GM23248 (cell line): ENCODE results near the gene EFEMP1. TPM values are rescaled to one million over a fixed set of nuclear protein-coding genes. Genes with fewer than 3 reads are reported as not detected.
A peak's percentile ranks its signal among the peaks of the same experiment; 100 is the strongest.

Experiments
- DNase-seq: peaks from one replicate; pipeline ENCODE4 v3.0.0-alpha.2; 2015
- H2AFZ ChIP-seq: fragments of 200-600 bp; sonication (generic); 2 replicates; pipeline ENCODE4 v1.6.1; 2016; ENCODE audit warnings: antibody characterized with exemption
- H3F3A ChIP-seq: fragments of 200-600 bp; sonication (generic); 2 replicates; pipeline ENCODE4 v1.6.1; 2016; ENCODE audit warnings: mild to moderate bottlenecking, antibody characterized with exemption, mixed run types; ENCODE audit not compliant: insufficient read depth
- H3K27ac ChIP-seq: fragments of 200-600 bp; sonication (generic); 2 replicates; pipeline ENCODE4 v1.5.1; 2016; ENCODE audit warnings: mild to moderate bottlenecking
- H3K27me3 ChIP-seq: fragments of 200-600 bp; sonication (generic); replicated peaks from 2 replicates; pipeline ENCODE4 v1.6.1; 2016; ENCODE audit warnings: mild to moderate bottlenecking; ENCODE audit not compliant: insufficient read depth
- H3K36me3 ChIP-seq: fragments of 200-600 bp; sonication (generic); 2 replicates; pipeline ENCODE4 v1.6.1; 2016; ENCODE audit warnings: low read depth, mild to moderate bottlenecking
- H3K4me1 ChIP-seq: fragments of 200-600 bp; sonication (generic); 2 replicates; pipeline ENCODE4 v1.6.1; 2016; ENCODE audit warnings: mild to moderate bottlenecking; ENCODE audit not compliant: insufficient read depth
- H3K4me2 ChIP-seq: fragments of 200-600 bp; sonication (generic); one replicate; pipeline ENCODE4 v1.6.1; 2016; ENCODE audit warnings: mild to moderate bottlenecking; ENCODE audit not compliant: unreplicated experiment
- H3K4me3 ChIP-seq: fragments of 200-600 bp; sonication (generic); 2 replicates; pipeline ENCODE4 v1.5.1; 2016; ENCODE audit warnings: mild to moderate bottlenecking
- H3K79me2 ChIP-seq: fragments of 200-600 bp; sonication (generic); 2 replicates; pipeline ENCODE4 v1.6.1; 2016; ENCODE audit warnings: mild to moderate bottlenecking; ENCODE audit not compliant: insufficient read depth
- H3K9ac ChIP-seq: fragments of 200-600 bp; sonication (generic); 2 replicates; pipeline ENCODE4 v1.6.1; 2016; ENCODE audit warnings: mild to moderate bottlenecking
- H3K9me2 ChIP-seq: fragments of 200-600 bp; sonication (generic); 2 replicates; pipeline ENCODE4 v1.6.1; 2016; ENCODE audit warnings: mixed run types, mild to moderate bottlenecking, moderate library complexity; ENCODE audit not compliant: insufficient read depth
- H3K9me3 ChIP-seq: fragments of 200-600 bp; sonication (generic); one replicate; pipeline ENCODE4 v1.6.1; 2017; ENCODE audit warnings: low read depth
- H4K20me1 ChIP-seq: fragments of 200-600 bp; sonication (generic); 2 replicates; pipeline ENCODE4 v1.6.0; 2016; ENCODE audit not compliant: insufficient read depth
- EZH2 ChIP-seq: fragments of 200-600 bp; sonication (generic); IDR thresholded peaks from 2 replicates; pipeline ENCODE4 v1.6.1; 2018; ENCODE audit warnings: antibody characterized with exemption, mild to moderate bottlenecking; ENCODE audit not compliant: insufficient read depth, poor library complexity, severe bottlenecking
- EZH2phosphoT487 ChIP-seq: fragments of 200-600 bp; sonication (generic); IDR thresholded peaks from 2 replicates; pipeline ENCODE4 v1.6.1; 2018; ENCODE audit warnings: antibody characterized with exemption, moderate library complexity, mild to moderate bottlenecking, low read depth; ENCODE audit not compliant: insufficient read depth
- WGBS, 2 experiments: methylation state at CpG; one replicate each; pipeline ENCODE4 v1.1.6; 2015 to 2017; ENCODE audit warnings: low lambda C conversion rate in 2 of 2, low coverage in 1 of 2; ENCODE audit errors: missing lambda C conversion rate in 2 of 2; 5-methylcytosine and 5-hydroxymethylcytosine counted together
- in situ Hi-C: fragments of 300-500 bp; cut with MboI; formaldehyde crosslinking; loops from 2 replicates; pipeline ENCODE4 v1.15.0; 2020
- polyA plus RNA-seq: library from polyadenylated mRNA; unstranded; fragments of >200 nt; fragmentation: Nextera tagmentation; extraction: Ambion mirVana; gene quantifications from 2 replicates; pipeline ENCODE4 v1.2.1, GENCODE V29; 2016
- total RNA-seq: library from RNA; depleted of rRNA; stranded (reverse); fragments of >200 nt; shearing (Covaris generic); gene quantifications from 2 replicates; pipeline ENCODE4 v1.2.3, GENCODE V29; 2014

EFEMP1 gene
- total and polyA plus RNA-seq, 2 experiments from 2014 or later, result 1,133 to 1,343 TPM

DNA sequence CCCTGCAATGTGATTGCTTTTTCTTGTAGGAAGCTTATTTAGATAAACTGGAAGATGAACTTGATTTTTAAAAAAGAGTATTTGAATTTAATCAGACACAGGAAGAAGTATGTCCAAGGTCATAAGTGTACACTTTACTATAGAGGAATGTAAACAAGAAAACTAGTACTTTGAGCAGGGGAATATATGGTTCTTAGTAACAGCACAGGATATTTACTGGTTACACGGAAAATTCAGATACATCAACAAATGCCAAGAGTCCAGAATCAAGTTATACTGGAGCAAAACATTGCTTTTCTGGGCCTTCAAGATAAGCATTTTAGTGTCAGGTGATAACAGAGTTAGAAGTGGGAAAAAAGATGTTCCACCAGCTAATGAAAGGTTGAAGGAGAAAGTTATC lies 75.5 kb downstream of the EFEMP1 start:
- no peak for DNase-seq
- in situ Hi-C loops, result no loop called here
- Histone ChIP-seq H4K20me1 (no peaks in the 10 kb centered on the region), H3K79me2 (no peaks in the 10 kb centered on the region), H3K4me2 (no peak overlapping the region), H3K4me3 (no peak overlapping the region), H3K9me3 (no peaks in the 10 kb centered on the region), H3K9me2 (no peaks in the 10 kb centered on the region), H3K27ac (no peak overlapping the region), H2AFZ (no peak overlapping the region), H3F3A (peaks cover 17% of the 10 kb centered on the region), H3K9ac (no peak overlapping the region), H3K27me3 (no peaks in the 10 kb centered on the region), H3K4me1 (peaks cover 27% of the 10 kb centered on the region), H3K36me3 (no peaks in the 10 kb centered on the region)
- TF ChIP-seq EZH2 (no peak), EZH2phosphoT487 (no peak)
- WGBS, 2 experiments, result 95 to 96% methylated on average over 1 of the region's 1 CpG

DNA sequence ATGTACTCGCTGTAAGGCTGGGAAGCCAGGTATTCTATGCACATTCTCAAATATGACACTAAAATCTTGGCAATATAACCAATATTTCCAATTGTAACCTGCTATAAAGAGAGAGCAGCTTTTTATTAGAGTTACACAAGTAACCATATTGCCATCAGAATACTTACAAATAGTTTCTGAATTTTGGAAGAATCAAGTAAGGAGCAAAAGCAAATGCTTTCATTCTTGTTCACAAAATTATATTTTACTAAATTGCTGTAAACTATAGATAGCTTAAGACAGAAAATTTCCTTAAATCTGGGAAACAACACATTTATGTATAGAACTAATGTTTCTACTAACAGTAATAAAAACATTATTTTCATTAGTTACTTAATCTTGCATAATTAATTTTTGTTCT lies 77.2 kb downstream of the EFEMP1 start:
- no peaks in the 10 kb centered on the region for H4K20me1 ChIP-seq
- TF ChIP-seq EZH2phosphoT487 (no peak), EZH2 (no peak)
- H3K4me1 ChIP-seq, result peaks cover 32% of the 10 kb centered on the region
- no peaks in the 10 kb centered on the region for H3K27me3 ChIP-seq
- no peaks in the 10 kb centered on the region for H3K36me3 ChIP-seq
- in situ Hi-C loops, result no loop called here
- 93 to 100% methylated on average over 1 of the region's 1 CpG for WGBS, 2 experiments
- no peak overlapping the region for H3K4me2 ChIP-seq
- no peak overlapping the region for H3K27ac ChIP-seq
- H3K4me3 ChIP-seq, result no peak overlapping the region
- no peaks in the 10 kb centered on the region for H3K9me3 ChIP-seq
- no peak overlapping the region for H2AFZ ChIP-seq
- H3K9ac ChIP-seq, result no peak overlapping the region
- DNase-seq, result no peak
- H3F3A ChIP-seq, result peaks cover 22% of the 10 kb centered on the region
- no peaks in the 10 kb centered on the region for H3K9me2 ChIP-seq
- no peaks in the 10 kb centered on the region for H3K79me2 ChIP-seq

DNA sequence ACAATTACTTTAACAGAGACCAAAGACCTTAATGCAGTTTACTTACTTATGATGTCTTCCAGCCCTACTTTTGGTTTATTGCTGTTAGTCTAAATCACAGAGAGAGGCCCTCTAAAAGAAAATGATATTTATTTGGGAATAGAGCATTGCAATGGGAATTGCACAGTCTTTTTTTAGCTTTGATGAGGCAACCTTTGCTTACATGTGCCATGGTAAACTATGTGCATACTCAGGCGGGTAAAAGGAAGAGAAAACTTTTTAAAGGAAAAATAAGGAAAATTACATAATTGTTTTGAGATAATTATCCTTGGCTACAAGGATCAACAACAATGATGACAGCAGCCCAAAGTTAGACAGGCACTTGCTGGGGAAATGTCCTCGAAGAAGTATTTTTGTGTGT lies 78.6 kb downstream of the EFEMP1 start:
- no peak overlapping the region for H2AFZ ChIP-seq
- H4K20me1 ChIP-seq, result no peaks in the 10 kb centered on the region
- no peaks in the 10 kb centered on the region for H3K27me3 ChIP-seq
- no peaks in the 10 kb centered on the region for H3K9me3 ChIP-seq
- H3F3A ChIP-seq, result peaks cover 22% of the 10 kb centered on the region
- H3K9me2 ChIP-seq, result no peaks in the 10 kb centered on the region
- in situ Hi-C loops, result no loop called here
- WGBS, 2 experiments, result 100% methylated on average over 2 of the region's 2 CpGs
- DNase-seq, result no peak
- no peaks in the 10 kb centered on the region for H3K36me3 ChIP-seq
- H3K27ac ChIP-seq, result no peak overlapping the region
- H3K4me2 ChIP-seq, result no peak overlapping the region
- H3K79me2 ChIP-seq, result no peaks in the 10 kb centered on the region
- peaks cover 32% of the 10 kb centered on the region for H3K4me1 ChIP-seq
- H3K4me3 ChIP-seq, result no peak overlapping the region
- no peak for TF ChIP-seq EZH2
- H3K9ac ChIP-seq, result no peak overlapping the region

DNA sequence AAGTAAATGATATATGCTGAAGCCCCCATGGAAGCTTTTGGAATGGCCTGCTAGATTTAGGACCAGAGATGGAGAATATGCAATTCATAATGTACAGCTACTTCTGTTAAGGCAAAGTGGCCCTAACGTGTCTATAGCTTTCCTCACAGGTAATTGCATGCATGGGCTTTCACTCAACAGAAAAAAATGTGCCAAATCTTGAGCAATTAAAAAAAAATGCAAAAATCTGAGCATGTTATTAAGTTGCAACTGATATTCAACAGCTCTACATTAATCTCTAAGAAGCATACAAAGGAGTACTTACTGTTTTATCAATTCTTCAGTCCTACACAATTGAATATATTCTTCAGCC lies 79.6 kb downstream of the EFEMP1 start:
- H3K9me2 ChIP-seq, result no peaks in the 10 kb centered on the region
- in situ Hi-C loops, result no loop called here
- no peak overlapping the region for H3K4me3 ChIP-seq
- H3K27ac ChIP-seq, result peak overlapping the region; percentile 97
- peaks cover 22% of the 10 kb centered on the region for H3F3A ChIP-seq
- H3K27me3 ChIP-seq, result no peaks in the 10 kb centered on the region
- H2AFZ ChIP-seq, result peak overlapping the region; percentile 48
- no peaks in the 10 kb centered on the region for H3K9me3 ChIP-seq
- H4K20me1 ChIP-seq, result no peaks in the 10 kb centered on the region
- TF ChIP-seq EZH2 (no peak), EZH2phosphoT487 (no peak)
- no peak for DNase-seq
- H3K4me1 ChIP-seq, result peaks cover 32% of the 10 kb centered on the region
- 95 to 97% methylated on average over 1 of the region's 1 CpG for WGBS, 2 experiments
- no peaks in the 10 kb centered on the region for H3K79me2 ChIP-seq
- peak overlapping the region; percentile 17 for H3K4me2 ChIP-seq
- H3K36me3 ChIP-seq, result no peaks in the 10 kb centered on the region
- H3K9ac ChIP-seq, result peak overlapping the region; percentile 63
